ENCODE results near the gene FAM180B. TPM values are rescaled to one million over a fixed set of nuclear protein-coding genes. Genes with fewer than 3 reads are reported as not detected.
"Not testable (repeated sequence)": the region's sequence is repeated elsewhere in the genome, so short reads cannot be mapped to it uniquely, and the experiment has no call there.

FAM180B gene
- total RNA-seq, 4 donors from 2014 or later, result not detected

DNA sequence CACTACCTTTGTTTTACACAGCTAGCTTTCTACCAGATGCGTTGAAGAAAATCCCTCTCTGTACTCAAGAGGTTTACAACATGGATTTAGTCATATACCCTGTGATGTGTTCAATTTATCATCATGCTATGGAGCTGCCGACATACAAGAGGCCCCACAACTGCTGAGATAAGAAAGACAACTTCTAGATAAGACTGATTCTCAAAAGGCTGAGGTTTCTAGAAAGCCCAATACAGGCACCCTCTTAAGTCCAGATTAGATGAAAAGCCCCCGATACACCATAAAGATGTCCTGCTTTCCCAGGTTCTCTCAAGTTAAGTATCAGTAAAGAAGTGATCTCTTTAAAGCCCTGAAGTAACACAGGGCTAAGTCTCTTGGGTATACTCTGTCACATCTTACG lies 41.5 kb downstream of the FAM180B start:
- no peak for TF ChIP-seq POLR2A (IDR thresholded peaks at IDR 0.05)
- TF ChIP-seq, protein P1, sequence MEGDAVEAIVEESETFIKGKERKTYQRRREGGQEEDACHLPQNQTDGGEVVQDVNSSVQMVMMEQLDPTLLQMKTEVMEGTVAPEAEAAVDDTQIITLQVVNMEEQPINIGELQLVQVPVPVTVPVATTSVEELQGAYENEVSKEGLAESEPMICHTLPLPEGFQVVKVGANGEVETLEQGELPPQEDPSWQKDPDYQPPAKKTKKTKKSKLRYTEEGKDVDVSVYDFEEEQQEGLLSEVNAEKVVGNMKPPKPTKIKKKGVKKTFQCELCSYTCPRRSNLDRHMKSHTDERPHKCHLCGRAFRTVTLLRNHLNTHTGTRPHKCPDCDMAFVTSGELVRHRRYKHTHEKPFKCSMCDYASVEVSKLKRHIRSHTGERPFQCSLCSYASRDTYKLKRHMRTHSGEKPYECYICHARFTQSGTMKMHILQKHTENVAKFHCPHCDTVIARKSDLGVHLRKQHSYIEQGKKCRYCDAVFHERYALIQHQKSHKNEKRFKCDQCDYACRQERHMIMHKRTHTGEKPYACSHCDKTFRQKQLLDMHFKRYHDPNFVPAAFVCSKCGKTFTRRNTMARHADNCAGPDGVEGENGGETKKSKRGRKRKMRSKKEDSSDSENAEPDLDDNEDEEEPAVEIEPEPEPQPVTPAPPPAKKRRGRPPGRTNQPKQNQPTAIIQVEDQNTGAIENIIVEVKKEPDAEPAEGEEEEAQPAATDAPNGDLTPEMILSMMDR (IDR thresholded peaks at IDR 0.05 in 4 of 5, conservative IDR thresholded peaks at IDR 0.05 in 1 of 5), result no peak
- no peak for DNase-seq
- Histone ChIP-seq H3K36me3 (peaks cover 0 to 89% of the 10 kb centered on the region in 2 donors), H3K27ac (no peak overlapping the region), H3K9me3 (no peaks in the 10 kb centered on the region), H3K4me3 (no peak overlapping the region), H3K4me1 (no peaks in the 10 kb centered on the region), H3K27me3 (no peaks in the 10 kb centered on the region)
- in situ Hi-C loops (cut with MboI; ENCODE audit: low sequenced_read_pairs in 4 of 4) (loop anchor here in 2 of 4 donors (5.0 to 25.0 kb wide), 3 partner anchors 51 to 209 kb away; partner anchors contain the start of genes FNBP4 (in 1 of the 2), KBTBD4 (in 1 of the 2), NDUFS3 (in 1 of the 2) and NUP160 (in 1 of the 2)), intact Hi-C loops (cut with DNase I; ENCODE audit: low total_unique reads) (no loop called here)
- ATAC-seq, result no peak

DNA sequence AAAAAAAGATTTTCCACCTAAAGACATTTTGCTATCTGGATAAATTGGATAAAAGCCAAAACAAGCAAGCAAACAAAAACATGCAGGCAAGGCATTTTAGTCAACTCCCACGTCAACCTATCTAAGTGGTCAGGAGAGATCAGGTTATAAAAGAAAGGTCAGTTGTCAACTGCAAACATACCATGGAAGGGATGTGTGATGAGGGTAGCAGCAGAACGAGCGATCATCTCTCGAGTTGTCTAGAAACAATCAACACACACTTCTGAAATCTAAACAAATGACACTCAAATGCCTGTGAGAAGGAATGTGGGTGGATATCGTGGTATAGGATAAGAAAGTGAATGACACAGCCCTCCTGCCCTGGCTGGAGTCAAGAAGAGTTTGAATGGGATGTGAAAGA lies 45.0 kb downstream of the FAM180B start:
- Histone ChIP-seq H3K36me3 (peaks cover 0 to 90% of the 10 kb centered on the region in 2 donors), H3K27ac (no peak overlapping the region), H3K4me3 (no peak overlapping the region), H3K4me1 (no peaks in the 10 kb centered on the region), H3K27me3 (no peaks in the 10 kb centered on the region), H3K9me3 (no peaks in the 10 kb centered on the region)
- TF ChIP-seq POLR2A (IDR thresholded peaks at IDR 0.05), result no peak
- TF ChIP-seq, protein P1 (IDR thresholded peaks at IDR 0.05 in 4 of 5, conservative IDR thresholded peaks at IDR 0.05 in 1 of 5), result no peak
- in situ Hi-C loops (cut with MboI; ENCODE audit: low sequenced_read_pairs in 4 of 4) (loop anchor here in 1 of 4 donors (25.0 kb wide), 2 partner anchors 131 to 206 kb away; partner anchors contain the start of genes FNBP4 and NUP160), intact Hi-C loops (cut with DNase I; ENCODE audit: low total_unique reads) (no loop called here)
- ATAC-seq, result no peak
- DNase-seq, result no peak

DNA sequence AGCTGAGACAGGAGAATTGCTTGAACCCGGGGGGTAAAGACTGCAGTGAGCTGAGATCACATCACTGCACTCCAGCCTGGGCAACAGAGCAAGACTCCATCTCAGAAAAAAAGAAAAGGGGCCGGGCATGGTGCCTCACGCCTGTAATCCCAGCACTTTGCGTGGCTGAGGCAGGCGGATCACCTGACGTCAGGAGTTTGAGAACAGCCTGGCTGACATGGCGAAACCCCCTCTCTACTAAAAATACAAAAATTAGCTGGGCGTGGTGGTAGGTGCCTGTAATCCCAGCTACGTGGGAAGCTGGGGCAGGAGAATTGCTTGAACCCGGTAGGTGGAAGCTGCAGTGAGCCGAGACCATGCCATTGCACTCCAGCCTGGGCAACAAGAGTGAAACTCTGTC lies 49.9 kb downstream of the FAM180B start:
- H3K9me3 ChIP-seq; ATAC-seq; H3K27me3 ChIP-seq; intact Hi-C loops (cut with DNase I; ENCODE audit: low total_unique reads); H3K27ac ChIP-seq; H3K4me3 ChIP-seq; DNase-seq: not testable (repeated sequence)
- peaks cover 11 to 12% of the 10 kb centered on the region in 2 donors for H3K4me1 ChIP-seq
- in situ Hi-C loops (cut with MboI; ENCODE audit: low sequenced_read_pairs in 4 of 4), result loop anchor here in 1 of 4 donors (25.0 kb wide), 2 partner anchors 126 to 201 kb away; partner anchors contain the start of genes FNBP4 and NUP160
- peaks cover 0 to 56% of the 10 kb centered on the region in 2 donors for H3K36me3 ChIP-seq

Other genes starting within 250 kb of the FAM180B start
- gene MYBPC3, start 234.0 kb upstream of the FAM180B start, total RNA-seq, result under 1 TPM in 1 of 4 donors, not detected in 3; 0.07 TPM
- gene SPI1, start 208.1 kb upstream of the FAM180B start, total RNA-seq, result 1 to 10 TPM in 3 of 4 donors, under 1 TPM in 1; 0.44 to 7.0 (median 4.2) TPM
- gene SLC39A13, start 178.1 kb upstream of the FAM180B start, total RNA-seq, result 10 to 100 TPM; 16.8 to 48.9 (median 25.6) TPM
- gene PSMC3, start 160.2 kb upstream of the FAM180B start, total RNA-seq, result 100 to 1,000 TPM; 243 to 350 (median 329) TPM
- gene RAPSN, start 137.5 kb upstream of the FAM180B start, total RNA-seq, result 10 to 100 TPM; 48.9 to 68.6 (median 59.4) TPM
- gene CELF1, start 33.5 kb upstream of the FAM180B start, total RNA-seq, result 100 to 1,000 TPM; 106 to 185 (median 136) TPM
- gene PTPMT1, start 21.1 kb upstream of the FAM180B start, total RNA-seq, result 10 to 100 TPM; 58.2 to 87.9 (median 79.8) TPM
- gene KBTBD4, start 7.7 kb upstream of the FAM180B start, total RNA-seq, result 10 to 100 TPM; 25.0 to 35.6 (median 30.4) TPM
- 100 to 1,000 TPM; 143 to 240 (median 194) TPM for gene NDUFS3, start 7.6 kb upstream of the FAM180B start, total RNA-seq
- under 1 TPM in 3 of 4 donors, not detected in 1; 0.62 to 0.71 (median 0.71) TPM for gene C1QTNF4, start 7.7 kb downstream of the FAM180B start, total RNA-seq
- gene MTCH2, start 55.9 kb downstream of the FAM180B start, total RNA-seq, result 100 to 1,000 TPM in 1 of 4 donors, 10 to 100 TPM in 3; 70.3 to 139 (median 85.6) TPM
- not detected for gene AGBL2, start 128.7 kb downstream of the FAM180B start, total RNA-seq
- 100 to 1,000 TPM in 1 of 4 donors, 10 to 100 TPM in 3; 24.7 to 108 (median 35.2) TPM for gene FNBP4, start 180.7 kb downstream of the FAM180B start, total RNA-seq